OCI-M1 (cell line): ENCODE data around the gene CSNK1G1.
"Not testable (repeated sequence)": the region's sequence is repeated elsewhere in the genome, so short reads cannot be mapped to it uniquely, and the experiment has no call there.

ENCODE experiments used
- DNase-seq: peaks from one replicate; lab custom pipeline; 2025; lab: John Stamatoyannopoulos, UW

The CSNK1G1 gene

DNA sequence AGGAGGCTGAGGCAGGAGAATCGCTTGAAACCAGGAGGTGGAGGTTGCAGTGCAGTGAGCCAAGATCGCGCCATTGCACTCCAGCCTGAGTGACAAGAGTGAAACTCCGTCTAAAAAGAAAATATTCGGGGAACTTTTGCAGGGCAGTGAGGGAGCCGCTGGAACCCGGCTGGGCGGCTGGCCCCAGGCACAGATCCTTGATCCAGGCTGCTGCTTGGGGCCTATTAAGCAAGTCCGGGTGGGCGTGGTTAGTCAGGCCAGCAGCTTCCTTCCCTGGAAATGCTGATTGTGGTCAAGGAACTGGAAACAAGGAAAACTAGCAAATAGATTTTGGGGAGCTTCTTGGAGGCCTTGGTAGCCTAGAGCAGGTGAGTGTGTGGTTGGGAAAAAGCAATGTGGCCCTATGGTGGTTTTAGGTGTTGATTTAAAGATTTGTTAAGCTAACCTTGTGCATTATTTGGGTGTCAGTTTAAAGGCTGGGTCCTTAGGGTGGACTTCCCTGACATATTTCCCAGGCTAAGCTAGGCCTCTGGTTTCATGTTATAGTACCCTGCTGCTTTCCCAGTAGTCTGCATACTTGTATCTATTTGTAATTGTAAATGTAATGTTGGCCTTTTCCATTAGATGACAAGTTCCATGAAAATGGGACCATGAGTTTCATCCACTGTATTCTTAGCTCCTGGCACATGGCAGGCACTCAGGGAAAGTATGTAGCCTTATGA is 222.2 kb downstream of the CSNK1G1 start:
- no peak for DNase-seq

DNA sequence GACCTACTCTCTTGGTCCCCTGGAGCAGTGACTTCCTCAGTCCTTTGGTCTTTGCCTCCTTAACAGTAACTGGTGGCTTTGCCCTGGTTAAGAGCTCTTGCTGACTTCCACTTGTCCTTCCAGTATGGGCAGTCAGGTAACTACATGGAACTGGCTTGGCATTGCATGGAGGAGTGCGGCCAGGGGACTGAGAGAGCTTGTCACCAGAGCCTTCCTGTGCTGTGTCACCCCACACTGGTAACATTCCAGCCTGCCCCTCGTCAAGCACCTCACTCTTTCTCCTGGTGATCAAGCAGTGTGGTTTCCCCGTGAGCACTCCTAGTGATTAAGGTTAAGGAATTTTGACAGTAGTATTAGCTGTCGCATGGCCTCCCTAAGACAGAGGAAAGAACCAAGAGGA is 223.8 kb downstream of the CSNK1G1 start:
- no peak for DNase-seq

- DNase-seq: no peak
Observed at GRCh38 chr15:64131547-64131946, 224.4 kb downstream of the CSNK1G1 start.

- no peak for DNase-seq
Observed at GRCh38 chr15:64130159-64130558, 225.8 kb downstream of the CSNK1G1 start.

DNA sequence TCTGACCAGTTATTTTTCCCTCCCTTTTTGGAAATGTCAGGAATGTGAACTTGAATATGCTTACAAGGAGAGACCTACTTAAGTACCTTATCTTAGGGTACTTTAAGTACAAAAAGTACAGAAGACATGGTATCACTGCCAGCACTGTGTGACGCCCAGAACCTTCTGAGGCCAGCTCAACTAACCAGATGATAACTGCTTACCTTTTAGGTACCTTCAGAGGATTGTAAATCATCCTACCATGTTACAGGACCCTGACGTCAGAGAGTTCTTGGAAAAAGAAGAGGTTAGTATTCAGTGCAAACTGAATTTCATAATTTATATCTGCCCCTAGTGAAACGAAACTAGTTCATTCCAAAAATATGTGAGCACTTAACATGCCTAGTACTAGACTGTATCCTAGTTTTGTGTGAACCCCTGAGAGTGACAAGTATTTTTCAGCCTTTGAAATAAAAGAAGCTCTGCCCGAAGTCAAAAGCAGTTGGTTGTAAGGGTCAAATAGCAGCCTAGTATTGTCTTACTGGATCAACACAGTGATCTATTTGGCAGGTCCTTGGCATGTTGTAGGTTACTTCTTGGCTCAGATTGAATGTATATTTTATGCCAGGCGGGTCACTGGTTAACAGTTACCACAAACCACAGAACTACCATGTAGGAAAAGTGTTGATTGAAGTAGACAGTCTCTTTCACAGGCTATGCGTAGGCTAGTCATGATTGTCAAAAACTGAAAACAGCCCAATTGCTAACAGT is 228.3 kb downstream of the CSNK1G1 start:
- DNase-seq: no peak

DNA sequence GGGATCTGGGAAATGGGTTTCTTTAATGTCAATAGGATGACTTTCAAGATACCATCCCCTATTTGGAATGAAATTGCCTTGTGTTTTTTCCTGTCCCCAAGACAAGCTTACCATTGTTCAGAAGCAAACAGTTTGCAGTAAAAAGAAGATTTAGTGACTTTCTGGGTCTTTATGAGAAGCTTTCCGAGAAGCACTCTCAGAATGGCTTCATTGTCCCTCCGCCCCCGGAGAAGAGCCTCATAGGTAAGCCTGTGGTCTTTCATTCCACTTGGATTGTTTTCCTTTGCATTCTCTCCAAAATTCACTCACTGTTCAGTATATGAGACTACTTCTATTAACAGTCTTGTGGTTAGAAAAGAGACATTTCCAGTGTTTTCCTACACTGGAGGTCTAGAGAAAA is 230.0 kb downstream of the CSNK1G1 start:
- no peak for DNase-seq

- DNase-seq: no peak
Observed at GRCh38 chr15:64122936-64123351, 233.0 kb downstream of the CSNK1G1 start.

- no peak for DNase-seq
Observed at GRCh38 chr15:64122444-64122843, 233.5 kb downstream of the CSNK1G1 start.

GRCh38 chr15:64121614-64122013 is 234.4 kb downstream of the CSNK1G1 start:
- no peak for DNase-seq

GRCh38 chr15:64120322-64120721 is 235.7 kb downstream of the CSNK1G1 start:
- DNase-seq: not testable (repeated sequence)

- DNase-seq: no peak
Observed at GRCh38 chr15:64117759-64118487, 238.1 kb downstream of the CSNK1G1 start.
